ENCODE results near the gene SNCA. TPM values are rescaled to one million over a fixed set of nuclear protein-coding genes. Genes with fewer than 3 reads are reported as not detected.

SNCA gene
- total RNA-seq, 2 experiments from 2014 or later, result 1.0 to 1.1 TPM

DNA sequence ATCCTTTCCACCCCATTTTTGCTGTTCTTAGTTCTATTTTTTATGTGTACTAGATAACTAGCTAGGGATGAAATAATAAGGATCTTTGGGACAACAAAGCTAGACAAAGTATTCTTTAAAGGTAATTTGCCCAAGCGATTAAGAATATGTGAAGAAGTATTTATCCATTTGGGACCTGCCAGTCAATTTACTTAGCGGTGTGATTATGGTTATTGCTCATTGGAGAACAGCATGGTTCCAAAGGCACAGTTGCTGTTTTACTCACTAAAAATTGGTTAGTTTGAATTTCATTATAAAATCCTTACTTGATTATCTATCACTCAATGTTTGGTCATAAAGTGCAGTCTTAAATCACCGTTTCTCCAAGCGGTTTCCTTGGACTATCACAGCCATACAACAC lies 124.1 kb downstream of the SNCA start:
- H3K4me1 Mint-ChIP-seq (ENCODE audit: low read depth), result peaks cover 5% of the 10 kb centered on the region
- no peak for DNase-seq
- intact Hi-C loops (cut with micrococcal nuclease), result no loop called here
- H3K27me3 Mint-ChIP-seq (ENCODE audit: low read depth), result no peaks in the 10 kb centered on the region
- H3K36me3 Mint-ChIP-seq (ENCODE audit: low read depth), result no peaks in the 10 kb centered on the region
- CTCF ChIA-PET, result no interaction called here
- H3K4me3 Mint-ChIP-seq, result no peak overlapping the region
- H3K9me3 Mint-ChIP-seq, result no peaks in the 10 kb centered on the region
- H3K27ac Mint-ChIP-seq, result no peak overlapping the region

DNA sequence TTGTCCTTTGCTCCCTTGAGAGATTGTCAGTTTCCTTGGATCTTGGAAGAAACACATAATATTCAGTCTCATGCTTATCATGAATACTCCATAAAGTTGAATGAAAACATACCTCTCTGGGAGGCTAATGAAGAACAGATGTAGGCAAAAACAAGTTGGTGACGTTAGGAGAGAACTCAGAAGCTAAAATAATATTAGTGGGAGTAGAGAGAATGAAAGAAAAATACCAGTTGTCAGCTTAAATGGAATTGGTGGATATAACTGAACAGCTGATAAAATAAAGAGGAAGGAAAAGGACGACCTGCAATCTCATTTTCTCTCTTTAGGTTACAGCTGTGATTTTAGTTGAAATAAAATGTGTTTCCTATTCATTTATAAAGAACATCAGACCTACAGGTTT lies 124.8 kb downstream of the SNCA start:
- Mint-ChIP-seq H3K9me3 (no peaks in the 10 kb centered on the region), H3K4me3 (no peak overlapping the region), H3K4me1 (ENCODE audit: low read depth) (peaks cover 6% of the 10 kb centered on the region), H3K27ac (no peak overlapping the region), H3K27me3 (ENCODE audit: low read depth) (no peaks in the 10 kb centered on the region), H3K36me3 (ENCODE audit: low read depth) (no peaks in the 10 kb centered on the region)
- CTCF ChIA-PET, result no interaction called here
- intact Hi-C loops (cut with micrococcal nuclease), result no loop called here
- DNase-seq, result no peak

DNA sequence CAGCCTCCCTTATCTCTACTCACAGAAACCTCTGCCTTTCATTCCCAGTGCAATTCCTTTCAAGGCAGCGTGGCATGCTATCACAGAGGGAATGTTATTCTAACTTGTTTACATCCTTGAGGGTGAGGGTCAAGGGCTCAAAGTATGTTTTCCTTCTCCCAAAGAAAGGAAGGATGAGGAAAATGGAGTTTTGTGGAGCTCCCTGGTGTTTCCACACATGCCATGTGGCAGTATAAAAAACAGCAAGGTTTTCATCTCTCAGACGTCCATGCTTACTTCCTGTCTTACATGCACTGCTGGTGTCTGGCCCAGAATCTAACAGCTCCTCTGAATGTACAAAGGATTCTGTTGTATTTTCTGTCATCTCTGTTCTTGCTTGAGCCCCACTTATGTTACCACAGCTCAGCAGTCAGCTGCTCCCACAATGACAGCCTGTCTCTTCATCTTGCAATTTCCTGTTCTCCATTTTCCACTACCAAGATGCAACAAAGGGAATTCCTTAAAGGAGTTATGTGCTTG lies 128.0 kb downstream of the SNCA start:
- no peaks in the 10 kb centered on the region for H3K9me3 Mint-ChIP-seq
- H3K27ac Mint-ChIP-seq, result no peak overlapping the region
- no peak for DNase-seq
- CTCF ChIA-PET, result interaction anchor here (1.2 kb wide), 1 partner anchor 150 kb away, joined by 3 read pairs; no protein-coding TSS in a partner anchor
- intact Hi-C loops (cut with micrococcal nuclease), result no loop called here
- peaks cover 6% of the 10 kb centered on the region for H3K4me1 Mint-ChIP-seq (ENCODE audit: low read depth)
- no peaks in the 10 kb centered on the region for H3K27me3 Mint-ChIP-seq (ENCODE audit: low read depth)
- H3K4me3 Mint-ChIP-seq, result no peak overlapping the region
- no peaks in the 10 kb centered on the region for H3K36me3 Mint-ChIP-seq (ENCODE audit: low read depth)

DNA sequence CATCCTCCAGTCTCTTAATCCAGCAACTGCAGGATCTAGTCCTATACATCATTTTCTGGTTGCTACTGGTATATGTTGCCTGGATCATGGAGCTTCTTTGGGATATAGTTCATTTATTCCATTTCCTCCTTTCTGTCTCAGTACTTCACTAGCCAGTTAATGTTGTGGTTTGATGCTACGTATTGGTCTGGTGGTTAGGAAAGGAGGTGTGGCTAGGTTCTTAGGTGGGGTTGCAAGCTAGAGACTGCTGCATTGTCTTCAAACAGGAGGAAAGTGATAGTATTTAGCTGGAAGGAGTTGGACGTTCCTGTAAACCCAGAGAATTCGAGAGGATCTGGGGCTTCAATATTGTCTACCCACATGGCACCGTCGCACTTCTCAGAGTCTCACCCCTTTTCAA lies 129.5 kb downstream of the SNCA start:
- H3K4me1 Mint-ChIP-seq (ENCODE audit: low read depth), result peaks cover 6% of the 10 kb centered on the region
- no peak for DNase-seq
- no peaks in the 10 kb centered on the region for H3K36me3 Mint-ChIP-seq (ENCODE audit: low read depth)
- intact Hi-C loops (cut with micrococcal nuclease), result no loop called here
- H3K4me3 Mint-ChIP-seq, result no peak overlapping the region
- no peak overlapping the region for H3K27ac Mint-ChIP-seq
- CTCF ChIA-PET, result no interaction called here
- H3K9me3 Mint-ChIP-seq, result no peaks in the 10 kb centered on the region
- no peaks in the 10 kb centered on the region for H3K27me3 Mint-ChIP-seq (ENCODE audit: low read depth)

DNA sequence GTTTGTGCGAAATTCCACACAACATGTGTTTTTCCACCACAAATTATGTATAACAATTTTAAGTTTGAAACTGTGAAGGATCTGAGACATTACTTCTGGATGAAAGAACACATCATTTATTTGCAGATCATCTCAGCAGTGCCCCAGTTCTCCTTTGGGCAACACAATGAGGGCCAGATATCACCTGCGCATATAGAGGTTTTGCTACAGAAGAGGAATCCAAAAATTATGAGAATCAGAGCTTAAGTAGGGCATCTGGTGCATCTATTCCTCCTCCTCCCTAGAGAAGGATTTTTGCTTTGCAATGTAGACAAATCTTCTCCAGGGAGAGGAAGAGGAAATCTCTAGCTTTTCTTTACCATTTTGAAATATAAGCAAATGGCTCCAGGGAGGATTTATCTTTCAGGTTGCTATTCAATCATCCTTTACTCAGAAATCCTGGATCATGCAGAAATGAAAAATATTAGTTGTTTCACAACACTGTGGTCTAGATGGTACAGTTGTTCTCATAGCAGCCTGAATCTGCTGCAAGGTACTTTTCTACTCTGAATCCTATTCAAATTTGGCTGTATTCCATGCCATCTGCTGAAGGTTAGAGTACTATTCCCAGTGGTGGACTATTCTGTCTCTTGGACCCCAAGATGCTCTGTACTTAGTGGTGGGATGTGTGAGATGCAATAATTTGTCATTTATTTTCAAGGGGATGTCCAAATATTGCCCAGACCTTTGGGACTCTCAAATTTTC lies 132.1 kb downstream of the SNCA start:
- CTCF ChIA-PET, result no interaction called here
- no peak overlapping the region for H3K27ac Mint-ChIP-seq
- peaks cover 4% of the 10 kb centered on the region for H3K9me3 Mint-ChIP-seq
- no peak for DNase-seq
- H3K36me3 Mint-ChIP-seq (ENCODE audit: low read depth), result no peaks in the 10 kb centered on the region
- intact Hi-C loops (cut with micrococcal nuclease), result no loop called here
- peaks cover 6% of the 10 kb centered on the region for H3K4me1 Mint-ChIP-seq (ENCODE audit: low read depth)
- no peaks in the 10 kb centered on the region for H3K27me3 Mint-ChIP-seq (ENCODE audit: low read depth)
- no peak overlapping the region for H3K4me3 Mint-ChIP-seq

DNA sequence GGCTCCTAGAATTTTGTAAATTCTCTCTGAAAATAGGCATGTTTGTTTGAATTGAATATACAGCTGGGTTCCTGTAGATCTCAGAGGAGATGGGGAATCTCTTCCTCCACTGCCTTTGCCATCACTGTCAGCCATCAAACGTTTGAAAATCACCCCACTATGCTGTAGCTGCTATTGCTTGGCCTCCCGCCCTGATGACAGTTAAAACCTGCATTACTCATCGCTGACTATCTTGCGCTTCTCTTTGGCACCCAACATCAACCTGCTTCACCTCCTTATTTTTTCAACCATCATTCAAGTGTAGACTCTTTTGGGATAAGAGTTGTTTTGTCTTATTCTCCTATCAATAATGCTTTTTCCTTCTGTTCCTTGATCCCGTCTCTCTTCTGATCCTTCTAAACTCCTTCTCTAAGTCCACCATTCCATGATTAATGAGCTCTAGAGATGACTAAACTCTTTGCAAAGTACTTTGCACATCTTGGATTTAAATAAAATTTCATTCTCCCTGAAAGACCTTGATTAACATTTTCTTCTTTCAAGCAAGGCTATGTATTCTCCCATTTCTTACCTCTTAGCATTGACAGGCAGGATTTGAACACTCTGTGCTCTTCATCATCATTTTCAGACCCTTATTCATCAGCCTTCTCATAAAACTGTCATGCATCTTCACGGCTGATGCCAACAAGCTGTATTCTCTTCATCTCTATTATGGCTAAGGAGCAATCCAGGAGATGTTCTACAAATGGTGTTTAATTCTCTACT lies 133.0 kb downstream of the SNCA start:
- peaks cover 4% of the 10 kb centered on the region for H3K9me3 Mint-ChIP-seq
- H3K27me3 Mint-ChIP-seq (ENCODE audit: low read depth), result peaks cover 3% of the 10 kb centered on the region
- H3K27ac Mint-ChIP-seq, result no peak overlapping the region
- peaks cover 2% of the 10 kb centered on the region for H3K4me1 Mint-ChIP-seq (ENCODE audit: low read depth)
- H3K36me3 Mint-ChIP-seq (ENCODE audit: low read depth), result no peaks in the 10 kb centered on the region
- H3K4me3 Mint-ChIP-seq, result no peak overlapping the region
- no peak for DNase-seq
- intact Hi-C loops (cut with micrococcal nuclease), result no loop called here
- CTCF ChIA-PET, result no interaction called here

DNA sequence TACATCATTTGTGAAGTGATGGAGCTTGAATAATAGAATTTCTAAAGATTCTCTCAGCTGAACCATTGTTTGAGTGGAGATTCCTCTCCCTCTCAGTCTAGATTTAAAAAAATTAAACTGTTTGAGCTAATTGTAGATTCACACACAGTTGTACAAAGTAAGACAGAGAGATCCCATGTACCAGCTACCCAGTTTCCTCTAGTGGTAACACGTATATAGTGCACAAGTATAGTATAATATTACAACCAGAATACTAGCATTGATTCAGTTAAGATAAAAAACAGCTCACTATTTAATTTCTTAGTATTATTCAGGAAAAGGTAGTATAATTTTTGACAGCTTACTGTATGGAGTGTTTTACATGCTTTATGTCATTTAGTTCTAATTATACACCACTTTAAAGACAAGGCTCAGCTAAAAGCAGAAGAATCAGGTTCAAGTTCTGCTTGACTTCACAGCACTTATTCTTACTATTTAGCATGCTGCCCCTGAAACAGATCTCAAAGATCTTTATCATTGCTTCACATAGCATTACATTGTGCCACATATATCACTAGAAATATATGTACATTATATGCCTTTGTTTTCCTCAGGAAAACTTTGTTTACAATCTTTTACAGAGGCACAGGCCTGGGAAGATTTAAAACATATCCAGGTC lies 136.1 kb downstream of the SNCA start:
- Mint-ChIP-seq H3K4me1 (ENCODE audit: low read depth) (no peaks in the 10 kb centered on the region), H3K27me3 (ENCODE audit: low read depth) (peaks cover 3% of the 10 kb centered on the region), H3K4me3 (no peak overlapping the region), H3K36me3 (ENCODE audit: low read depth) (no peaks in the 10 kb centered on the region), H3K27ac (no peak overlapping the region), H3K9me3 (peaks cover 4% of the 10 kb centered on the region)
- no peak for DNase-seq
- CTCF ChIA-PET, result interaction anchor here (0.5 to 1.2 kb wide), 2 partner anchors 21 to 37 kb away, joined by 3 to 4 read pairs; no protein-coding TSS in a partner anchor
- intact Hi-C loops (cut with micrococcal nuclease), result no loop called here

DNA sequence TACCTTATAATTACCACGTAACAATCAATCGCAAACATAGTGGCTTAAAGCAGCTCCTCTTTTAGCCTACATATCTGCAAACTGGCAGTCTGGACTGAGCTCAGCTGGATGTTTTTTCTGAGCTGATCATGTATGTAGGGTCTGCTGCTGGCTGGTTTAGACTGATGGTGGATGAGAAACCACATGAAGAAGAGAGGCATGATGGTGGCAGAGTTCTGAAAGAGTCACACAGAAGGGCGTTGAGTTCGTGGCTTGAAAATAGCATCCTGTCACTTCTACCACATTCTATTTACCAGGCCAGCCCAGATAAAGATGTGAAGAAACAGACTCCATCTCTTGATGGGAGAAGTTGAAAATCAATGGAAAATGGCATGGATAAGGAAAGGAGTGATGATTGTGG lies 151.3 kb downstream of the SNCA start:
- CTCF ChIA-PET, result no interaction called here
- peaks cover 6% of the 10 kb centered on the region for H3K27me3 Mint-ChIP-seq (ENCODE audit: low read depth)
- intact Hi-C loops (cut with micrococcal nuclease), result no loop called here
- H3K36me3 Mint-ChIP-seq (ENCODE audit: low read depth), result no peaks in the 10 kb centered on the region
- no peaks in the 10 kb centered on the region for H3K9me3 Mint-ChIP-seq
- H3K4me3 Mint-ChIP-seq, result no peak overlapping the region
- H3K27ac Mint-ChIP-seq, result no peak overlapping the region
- no peak for DNase-seq
- no peaks in the 10 kb centered on the region for H3K4me1 Mint-ChIP-seq (ENCODE audit: low read depth)

DNA sequence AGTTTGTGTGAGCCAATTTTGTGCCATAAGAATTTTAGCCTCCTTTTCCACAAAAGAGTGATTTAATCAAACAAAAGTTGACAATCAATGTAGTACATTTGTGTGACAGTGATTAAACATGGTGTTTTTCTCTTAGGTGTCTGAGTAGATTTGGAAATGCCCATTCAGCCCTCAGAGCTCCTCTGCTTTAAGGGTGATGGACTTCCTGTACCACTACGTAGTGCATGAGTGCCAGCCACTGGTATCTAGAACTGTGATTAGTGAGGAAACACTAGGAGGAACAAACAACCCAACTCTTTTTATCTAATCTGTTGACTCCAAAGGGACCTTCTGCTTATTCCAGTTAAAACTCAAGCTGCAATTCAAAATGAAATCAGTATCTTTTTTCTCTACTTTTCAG lies 151.7 kb downstream of the SNCA start:
- intact Hi-C loops (cut with micrococcal nuclease), result no loop called here
- H3K4me1 Mint-ChIP-seq (ENCODE audit: low read depth), result no peaks in the 10 kb centered on the region
- H3K9me3 Mint-ChIP-seq, result no peaks in the 10 kb centered on the region
- H3K27ac Mint-ChIP-seq, result no peak overlapping the region
- no peak overlapping the region for H3K4me3 Mint-ChIP-seq
- H3K36me3 Mint-ChIP-seq (ENCODE audit: low read depth), result no peaks in the 10 kb centered on the region
- CTCF ChIA-PET, result no interaction called here
- DNase-seq, result no peak
- H3K27me3 Mint-ChIP-seq (ENCODE audit: low read depth), result peaks cover 6% of the 10 kb centered on the region

DNA sequence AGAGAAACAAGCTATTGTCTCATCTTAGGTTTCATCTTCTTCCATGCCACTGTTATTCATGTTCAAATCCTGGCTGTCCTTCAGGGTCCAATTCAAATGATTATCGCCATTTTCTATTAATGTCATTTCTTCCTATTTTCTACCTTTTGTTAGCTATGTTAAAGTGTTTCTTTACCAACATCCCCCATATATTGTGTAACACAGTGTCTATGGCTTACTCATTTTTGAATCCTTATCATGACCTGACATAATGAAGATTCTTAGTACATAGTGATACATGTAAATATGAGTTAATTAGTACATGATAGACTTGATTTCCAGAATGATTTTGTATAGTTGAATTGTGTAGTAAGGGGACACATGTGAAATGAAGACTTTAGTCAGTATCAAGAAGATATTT lies 152.4 kb downstream of the SNCA start:
- Mint-ChIP-seq H3K4me3 (no peak overlapping the region), H3K4me1 (ENCODE audit: low read depth) (peaks cover 3% of the 10 kb centered on the region), H3K27ac (no peak overlapping the region), H3K27me3 (ENCODE audit: low read depth) (peaks cover 2% of the 10 kb centered on the region), H3K9me3 (no peaks in the 10 kb centered on the region), H3K36me3 (ENCODE audit: low read depth) (no peaks in the 10 kb centered on the region)
- CTCF ChIA-PET, result no interaction called here
- no peak for DNase-seq
- intact Hi-C loops (cut with micrococcal nuclease), result no loop called here

DNA sequence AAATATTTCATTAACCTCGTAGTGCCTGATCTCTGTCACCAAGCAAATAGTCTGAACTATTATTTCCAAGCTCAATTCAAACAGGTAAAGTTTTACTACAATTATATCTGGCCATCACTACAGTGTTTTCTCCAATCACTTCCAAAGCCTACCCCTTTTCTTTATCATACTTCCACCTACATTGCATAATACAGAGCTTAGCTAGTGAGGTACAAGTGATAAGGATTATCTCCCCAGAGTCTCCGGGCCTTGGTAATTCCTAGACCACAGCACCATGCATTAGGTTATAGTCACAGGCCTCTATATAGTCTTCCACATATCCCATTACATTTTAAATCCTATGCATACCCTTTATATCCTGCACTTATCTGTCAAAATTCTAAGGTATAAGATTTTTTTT lies 154.2 kb downstream of the SNCA start:
- Mint-ChIP-seq H3K27ac (no peak overlapping the region), H3K4me3 (no peak overlapping the region), H3K27me3 (ENCODE audit: low read depth) (peaks cover 2% of the 10 kb centered on the region), H3K9me3 (no peaks in the 10 kb centered on the region), H3K36me3 (ENCODE audit: low read depth) (no peaks in the 10 kb centered on the region), H3K4me1 (ENCODE audit: low read depth) (peaks cover 6% of the 10 kb centered on the region)
- CTCF ChIA-PET, result no interaction called here
- intact Hi-C loops (cut with micrococcal nuclease), result no loop called here
- DNase-seq, result no peak

DNA sequence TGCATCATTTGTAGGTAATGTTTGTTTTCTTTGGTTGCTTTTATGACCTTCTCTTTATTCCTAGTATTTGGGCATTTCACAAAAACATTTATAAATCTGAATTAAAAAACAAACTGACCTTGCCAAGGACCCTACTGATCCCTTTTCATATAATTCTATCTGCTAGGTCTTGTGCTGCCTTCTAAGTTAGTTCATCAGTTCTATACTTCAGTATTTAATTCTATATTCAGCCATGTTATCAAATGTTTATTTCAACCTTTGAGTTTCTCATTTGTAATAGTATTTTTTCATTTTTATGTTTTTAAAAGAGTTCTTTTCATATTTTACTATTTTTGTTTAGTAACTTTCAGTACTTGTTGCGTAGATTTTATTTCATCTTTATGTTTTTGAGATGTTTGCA lies 155.3 kb downstream of the SNCA start:
- H3K36me3 Mint-ChIP-seq (ENCODE audit: low read depth), result no peaks in the 10 kb centered on the region
- H3K9me3 Mint-ChIP-seq, result peaks cover 5% of the 10 kb centered on the region
- H3K4me3 Mint-ChIP-seq, result no peak overlapping the region
- no peak for DNase-seq
- peaks cover 6% of the 10 kb centered on the region for H3K4me1 Mint-ChIP-seq (ENCODE audit: low read depth)
- CTCF ChIA-PET, result no interaction called here
- intact Hi-C loops (cut with micrococcal nuclease), result no loop called here
- H3K27ac Mint-ChIP-seq, result no peak overlapping the region
- H3K27me3 Mint-ChIP-seq (ENCODE audit: low read depth), result peaks cover 9% of the 10 kb centered on the region

Data from activated naive CD4-positive, alpha-beta T cell treated with anti-CD3 and anti-CD28 coated beads for 36 hours (primary cell).